GM21381 (cell line): ENCODE results near the gene GGN.
A peak's percentile ranks its signal among the peaks of the same experiment; 100 is the strongest.
"Not testable (repeated sequence)": the region's sequence is repeated elsewhere in the genome, so short reads cannot be mapped to it uniquely, and the experiment has no call there.

Source experiments
- ATAC-seq: cut with Tn5 transposase; IDR thresholded peaks from one replicate; pipeline ENCODE4 v1.9.1; 2021; ENCODE audit warnings: mild to moderate bottlenecking, moderate library complexity; ENCODE audit not compliant: unreplicated experiment

GGN gene

GRCh38 chr19:38412491-38412890 lies 24.7 kb upstream of the GGN start:
- ATAC-seq = no peak

GRCh38 chr19:38411898-38412297 lies 24.1 kb upstream of the GGN start:
- not testable (repeated sequence) for ATAC-seq

GRCh38 chr19:38411041-38411712 lies 23.3 kb upstream of the GGN start:
- no peak for ATAC-seq

- ATAC-seq = not testable (repeated sequence)
Observed at GRCh38 chr19:38410407-38410806, 22.6 kb upstream of the GGN start.

GRCh38 chr19:38409631-38410133 lies 21.8 kb upstream of the GGN start:
- ATAC-seq = no peak

- ATAC-seq = no peak
Observed at GRCh38 chr19:38405276-38405675, 17.4 kb upstream of the GGN start.

- ATAC-seq = no peak
Observed at GRCh38 chr19:38404858-38405257, 17.0 kb upstream of the GGN start.

- peak; percentile 87 for ATAC-seq
Observed at GRCh38 chr19:38402967-38403674, 15.3 kb upstream of the GGN start, which contains the start of gene FAM98C. FAM98C (plus strand) TSS chr19:38403093; CDS start chr19:38403154, 61 bp downstream.

- peak; percentile 5 for ATAC-seq
Observed at GRCh38 chr19:38402623-38402966, 14.8 kb upstream of the GGN start.

- ATAC-seq = no peak
Observed at GRCh38 chr19:38401148-38401547, 13.3 kb upstream of the GGN start.

GRCh38 chr19:38400361-38400760 lies 12.5 kb upstream of the GGN start:
- no peak for ATAC-seq

GRCh38 chr19:38399537-38399936 lies 11.7 kb upstream of the GGN start:
- ATAC-seq = no peak

- ATAC-seq = no peak
Observed at GRCh38 chr19:38399081-38399480, 11.2 kb upstream of the GGN start.

GRCh38 chr19:38395381-38396114 lies 7.7 kb upstream of the GGN start:
- ATAC-seq = no peak

GRCh38 chr19:38394488-38394887 lies 6.7 kb upstream of the GGN start:
- ATAC-seq = no peak

GRCh38 chr19:38392707-38393308 lies 5.0 kb upstream of the GGN start:
- no peak for ATAC-seq

- ATAC-seq = no peak
Observed at GRCh38 chr19:38391911-38392464, 4.2 kb upstream of the GGN start.

GRCh38 chr19:38389957-38390924 lies 2.4 kb upstream of the GGN start:
- ATAC-seq = no peak

GRCh38 chr19:38389101-38389925 lies 1.5 kb upstream of the GGN start:
- ATAC-seq = no peak
